Hepatocyte (in vitro differentiated cells): ENCODE data around the gene LRRC63.
"Not testable (repeated sequence)": the region's sequence is repeated elsewhere in the genome, so short reads cannot be mapped to it uniquely, and the experiment has no call there.

Experiments
- CTCF ChIP-seq: fragments of 200-600 bp; sonication (generic); IDR thresholded peaks from 2 replicates; pipeline ENCODE4 v1.5.1; 2016; ENCODE audit warnings: antibody characterized with exemption, mild to moderate bottlenecking; ENCODE audit not compliant: poor library complexity
- EZH2 ChIP-seq: fragments of 200-600 bp; sonication (generic); IDR thresholded peaks from 2 replicates; pipeline ENCODE4 v1.6.1; 2016; ENCODE audit warnings: antibody characterized with exemption, mild to moderate bottlenecking, borderline replicate concordance
- EZH2phosphoT487 ChIP-seq: fragments of 200-600 bp; sonication (generic); IDR thresholded peaks from one replicate; pipeline ENCODE4 v1.6.1; 2018; ENCODE audit warnings: antibody characterized with exemption, mild to moderate bottlenecking, low read depth, moderate library complexity; ENCODE audit not compliant: unreplicated experiment, severe bottlenecking

- TF ChIP-seq CTCF, EZH2, EZH2phosphoT487: not testable (repeated sequence)
Observed at GRCh38 chr13:46162741-46163140, 49.0 kb upstream of the LRRC63 start.
